NB4 (cell line): Measurements from ENCODE around the gene C9orf78.
A peak's percentile ranks its signal among the peaks of the same experiment; 100 is the strongest.

Experiments
- DNase-seq: peaks from one replicate; pipeline ENCODE4 v3.0.0; 2010; ENCODE audit warnings: low read depth
- H3K4me3 ChIP-seq: one replicate; pipeline ENCODE4 v1.5.1; 2011; ENCODE audit warnings: mild to moderate bottlenecking, low read depth, low read length, moderate library complexity
- CTCF ChIP-seq: IDR thresholded peaks from one replicate; pipeline ENCODE4 v1.5.1; 2012; ENCODE audit warnings: low read depth, low read length
- MAX ChIP-seq: IDR thresholded peaks from 2 replicates; pipeline ENCODE4 v1.6.1; 2011; ENCODE audit warnings: low read depth, low read length
- MYC ChIP-seq: IDR thresholded peaks from 2 replicates; pipeline ENCODE4 v1.6.1; 2011; ENCODE audit warnings: low read depth, low read length
- POLR2A ChIP-seq: IDR thresholded peaks from 2 replicates; pipeline ENCODE4 v1.6.1; 2011; ENCODE audit warnings: mild to moderate bottlenecking; ENCODE audit not compliant: insufficient read length; ENCODE audit errors: extremely low read depth

The C9orf78 gene

DNA sequence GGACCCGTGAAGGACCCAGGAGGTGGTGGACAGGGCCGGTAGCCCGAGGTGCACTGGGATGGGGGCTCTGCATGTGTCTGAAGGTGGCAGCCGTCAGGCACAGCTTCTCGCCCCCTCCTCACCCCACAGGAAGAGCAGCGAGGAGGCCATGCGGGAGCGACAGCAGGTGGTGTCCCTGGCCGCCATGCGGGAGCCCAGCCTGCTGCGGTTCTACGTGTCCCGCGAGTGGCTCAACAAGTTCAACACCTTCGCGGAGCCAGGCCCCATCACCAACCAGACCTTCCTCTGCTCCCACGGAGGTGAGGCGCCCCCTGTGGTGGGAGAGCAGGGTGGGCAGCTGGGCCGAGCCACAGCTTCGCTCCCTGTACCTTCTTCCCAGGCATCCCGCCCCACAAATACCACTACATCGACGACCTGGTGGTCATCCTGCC lies 40.1 kb upstream of the C9orf78 start:
- DNase-seq = no peak
- peak; percentile 7 for TF ChIP-seq CTCF
- TF ChIP-seq POLR2A = no peak
- no peak for TF ChIP-seq MAX
- H3K4me3 ChIP-seq = no peak overlapping the region

DNA sequence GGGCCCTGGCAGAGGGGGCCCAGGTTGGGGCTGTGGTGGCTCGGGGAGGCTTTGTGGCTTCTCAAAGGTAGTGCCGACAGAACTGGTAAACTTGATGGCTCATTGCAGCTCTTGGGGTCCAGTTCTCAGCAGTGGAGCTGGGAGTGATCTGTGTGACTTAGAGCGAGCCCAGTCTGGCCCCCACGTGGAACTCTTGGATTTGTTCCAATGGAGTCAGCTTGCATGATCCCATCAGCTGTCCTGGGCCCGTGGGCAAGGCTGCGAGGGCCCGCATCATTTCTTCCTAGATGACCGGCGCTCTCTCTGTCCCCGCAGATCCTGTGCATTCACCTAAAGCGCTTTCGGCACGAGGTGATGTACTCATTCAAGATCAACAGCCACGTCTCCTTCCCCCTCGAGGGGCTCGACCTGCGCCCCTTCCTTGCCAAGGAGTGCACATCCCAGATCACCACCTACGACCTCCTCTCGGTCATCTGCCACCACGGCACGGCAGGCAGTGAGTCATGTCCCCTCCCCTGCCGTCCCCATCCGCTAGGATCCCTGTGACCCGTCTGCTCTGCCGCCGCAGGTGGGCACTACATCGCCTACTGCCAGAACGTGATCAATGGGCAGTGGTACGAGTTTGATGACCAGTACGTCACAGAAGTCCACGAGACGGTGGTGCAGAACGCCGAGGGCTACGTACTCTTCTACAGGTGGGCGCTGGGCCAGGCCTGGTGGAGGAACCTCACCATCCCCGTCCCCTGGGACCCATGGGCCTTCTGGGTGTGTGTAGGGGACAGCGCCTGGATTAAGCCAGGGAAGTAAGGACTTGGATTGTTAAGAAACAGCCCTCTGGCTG lies 39.4 kb upstream of the C9orf78 start:
- TF ChIP-seq CTCF (no peak), POLR2A (no peak), MAX (no peak), MYC (no peak)

DNA sequence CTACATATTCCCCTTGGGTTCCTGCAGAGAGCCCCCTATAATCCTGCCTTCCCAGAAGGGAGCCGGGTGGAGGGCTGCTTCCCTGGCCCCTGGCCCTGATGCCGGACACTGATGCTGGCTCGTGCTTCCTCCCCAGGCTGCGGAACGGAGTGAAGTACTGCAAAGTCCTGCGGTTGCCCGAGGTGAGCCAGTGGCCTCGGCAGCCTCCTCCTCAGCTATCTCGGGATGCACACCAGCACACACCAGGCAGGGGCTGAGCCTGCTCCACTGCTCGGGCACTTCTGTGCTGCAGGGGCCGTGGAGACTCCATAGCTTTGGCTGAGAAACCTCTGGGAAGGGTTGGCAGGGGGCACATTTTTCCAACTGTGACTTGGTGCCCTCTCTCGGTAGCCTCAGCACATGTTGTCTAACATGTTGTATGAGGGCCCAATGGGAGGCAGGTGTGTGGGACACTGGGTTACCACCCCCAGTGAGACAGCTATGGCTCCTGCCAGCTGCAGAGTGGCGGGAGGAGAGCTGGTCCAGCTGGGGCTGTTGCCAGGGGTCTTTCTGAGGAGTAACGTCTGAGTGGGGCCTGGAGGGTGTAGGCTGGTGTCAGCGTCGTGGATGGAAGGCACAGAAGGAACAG lies 38.6 kb upstream of the C9orf78 start:
- no peak overlapping the region for H3K4me3 ChIP-seq
- DNase-seq = no peak
- no peak for TF ChIP-seq MAX
- no peak for TF ChIP-seq CTCF
- no peak for TF ChIP-seq MYC
- no peak for TF ChIP-seq POLR2A

More for the DNA sequence above, 39.4 kb upstream of the C9orf78 start:
- no peak for DNase-seq
- H3K4me3 ChIP-seq = no peak overlapping the region

- TF ChIP-seq CTCF = no peak
- no peak for TF ChIP-seq MAX
- H3K4me3 ChIP-seq = no peak overlapping the region
- no peak for DNase-seq
Measured at GRCh38 chr9:129871046-129871445, 36.0 kb upstream of the C9orf78 start.

DNA sequence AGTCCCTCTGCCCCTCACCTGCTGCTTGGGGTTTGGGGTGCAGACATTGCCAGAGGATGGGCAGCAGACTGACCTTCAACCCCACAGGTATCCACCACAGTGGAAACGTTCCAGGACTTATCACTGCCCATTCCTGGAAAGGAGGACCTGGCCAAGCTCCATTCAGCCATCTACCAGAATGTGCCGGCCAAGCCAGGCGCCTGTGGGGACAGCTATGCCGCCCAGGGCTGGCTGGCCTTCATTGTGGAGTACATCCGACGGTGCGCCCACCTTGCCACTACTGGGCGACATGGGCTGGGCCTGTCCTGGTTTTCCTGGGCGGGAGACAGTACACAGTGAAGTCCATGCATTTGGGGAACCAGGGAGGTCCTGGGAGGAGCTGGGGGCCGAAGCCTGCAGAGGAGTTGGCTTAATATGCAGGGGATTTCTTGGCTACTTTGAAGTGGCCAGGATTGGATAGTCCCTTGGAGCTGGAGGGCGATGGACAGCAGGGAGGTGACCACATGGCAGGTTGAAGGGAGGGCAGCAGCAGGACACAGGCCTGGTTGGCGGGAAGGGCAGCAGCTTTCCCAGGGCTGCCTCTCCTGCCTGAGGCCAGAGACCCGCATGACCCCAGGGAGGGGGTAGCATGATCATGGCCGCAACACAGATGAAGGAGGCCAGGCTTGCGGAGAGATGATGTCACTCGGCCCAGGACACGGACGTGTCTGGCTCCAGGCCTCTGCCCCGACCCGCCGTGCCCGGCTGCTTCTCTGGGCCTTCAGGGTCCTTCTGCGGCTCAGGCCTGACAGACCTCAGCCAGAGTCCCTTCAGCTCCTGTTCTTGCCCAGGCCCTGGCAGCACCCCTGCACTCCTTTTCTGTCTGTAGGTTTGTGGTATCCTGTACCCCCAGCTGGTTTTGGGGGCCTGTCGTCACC lies 34.8 kb upstream of the C9orf78 start:
- no peak overlapping the region for H3K4me3 ChIP-seq
- TF ChIP-seq MYC (no peak), CTCF (no peak), POLR2A (no peak), MAX (no peak)

More for the DNA sequence above, 34.8 kb upstream of the C9orf78 start:
- no peak for DNase-seq
